HG02938 (cell line): ENCODE measurements around the gene SH3TC1.

Experiments
- ATAC-seq: cut with Tn5 transposase; IDR thresholded peaks from one replicate; pipeline ENCODE4 v1.9.1; 2021; ENCODE audit warnings: mild to moderate bottlenecking, moderate library complexity; ENCODE audit not compliant: unreplicated experiment

Gene SH3TC1

DNA sequence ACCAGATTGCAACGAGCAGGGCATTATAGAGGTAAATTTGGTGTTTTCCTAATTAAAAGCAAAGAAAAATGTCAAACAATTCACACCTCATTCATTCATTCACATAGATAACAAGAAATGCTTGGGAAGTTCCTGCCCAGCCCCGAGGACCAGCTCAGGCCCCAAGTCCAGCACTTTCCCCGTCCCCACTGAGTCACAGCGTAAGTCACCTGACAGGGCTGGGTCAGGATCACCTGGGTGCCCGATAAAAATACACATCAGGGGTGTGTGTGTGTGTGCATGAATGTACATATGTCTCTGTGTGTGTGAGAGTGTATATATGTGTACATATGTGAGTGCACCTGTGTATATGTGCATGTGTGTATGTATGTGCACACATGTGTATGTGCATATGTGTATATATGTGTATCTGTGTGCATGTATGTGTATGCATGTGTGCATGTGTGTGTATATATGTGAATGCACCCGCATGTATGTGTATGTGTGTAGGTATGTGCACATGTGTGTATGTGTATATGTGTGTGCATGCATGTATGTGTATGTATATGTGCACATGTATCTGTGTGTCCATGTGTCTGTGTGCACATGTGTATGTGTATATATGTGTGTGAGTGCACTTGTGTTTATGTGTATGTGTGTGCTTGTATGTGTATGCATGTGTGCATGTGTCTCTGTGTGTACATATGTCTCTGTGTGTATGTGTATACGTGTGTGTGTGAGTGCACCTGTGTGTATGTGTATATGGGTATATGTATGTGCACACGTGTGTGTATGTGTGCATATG, 18.6 kb upstream of the SH3TC1 start:
- ATAC-seq = no peak

DNA sequence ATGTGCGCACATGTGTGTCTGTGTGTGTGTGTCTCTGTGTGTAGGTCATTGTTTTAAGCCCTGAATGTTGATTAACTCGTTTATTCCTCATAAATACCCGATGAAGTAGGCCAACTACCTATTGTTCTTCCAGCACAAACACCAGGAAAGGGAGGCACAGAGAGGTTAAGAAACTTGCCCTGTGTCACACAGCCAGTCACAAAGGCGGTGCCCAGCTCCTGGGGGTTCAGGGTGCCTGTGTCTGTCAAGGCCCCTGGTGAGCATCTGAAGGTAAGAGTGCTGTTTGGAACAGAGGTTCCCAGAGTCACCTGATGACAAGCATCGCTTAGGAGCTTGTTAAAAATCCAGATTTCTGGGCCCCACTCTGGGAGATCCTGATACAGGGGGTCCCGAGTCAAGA, 18.0 kb upstream of the SH3TC1 start:
- ATAC-seq = no peak

DNA sequence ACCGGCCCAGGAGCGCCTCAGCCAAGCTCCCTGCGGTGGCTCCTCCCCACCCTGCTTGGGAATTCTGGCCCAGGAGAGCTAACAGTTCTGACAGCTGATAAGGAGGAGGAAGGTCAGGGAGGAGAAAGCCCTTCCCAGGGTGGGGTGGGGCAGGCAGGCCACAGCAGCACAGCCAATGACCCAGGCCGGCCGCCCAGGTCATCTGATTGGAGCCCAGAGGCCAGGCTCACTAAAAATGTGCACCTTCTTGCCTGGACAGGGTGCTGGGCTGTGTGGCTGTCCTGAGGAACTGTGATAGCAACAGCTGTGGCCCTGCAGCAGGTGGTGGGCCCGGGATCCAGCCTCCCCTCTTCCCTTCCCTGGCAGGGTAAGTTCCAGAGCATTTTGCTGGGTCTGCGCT, 17.2 kb upstream of the SH3TC1 start:
- no peak for ATAC-seq

DNA sequence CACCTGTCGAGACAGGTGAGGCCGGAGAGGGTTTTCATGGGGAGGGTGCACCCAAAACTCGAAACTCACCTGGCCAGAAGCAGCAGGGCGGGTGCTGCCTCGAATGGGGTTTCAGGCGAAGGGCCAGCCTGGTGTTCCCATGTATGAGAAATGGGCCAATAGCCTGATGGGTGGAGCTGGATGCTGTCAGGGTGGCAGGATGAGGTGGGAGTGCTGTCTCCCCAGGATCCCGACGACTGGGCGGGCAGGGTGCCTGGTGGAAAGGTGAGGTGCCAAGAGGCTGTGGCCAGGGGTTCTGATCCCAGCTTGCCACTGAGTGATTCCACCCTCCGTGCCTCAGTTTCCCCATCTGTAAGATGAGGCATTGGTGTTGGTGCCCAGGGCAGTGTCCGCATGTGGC, 16.8 kb upstream of the SH3TC1 start:
- no peak for ATAC-seq

DNA sequence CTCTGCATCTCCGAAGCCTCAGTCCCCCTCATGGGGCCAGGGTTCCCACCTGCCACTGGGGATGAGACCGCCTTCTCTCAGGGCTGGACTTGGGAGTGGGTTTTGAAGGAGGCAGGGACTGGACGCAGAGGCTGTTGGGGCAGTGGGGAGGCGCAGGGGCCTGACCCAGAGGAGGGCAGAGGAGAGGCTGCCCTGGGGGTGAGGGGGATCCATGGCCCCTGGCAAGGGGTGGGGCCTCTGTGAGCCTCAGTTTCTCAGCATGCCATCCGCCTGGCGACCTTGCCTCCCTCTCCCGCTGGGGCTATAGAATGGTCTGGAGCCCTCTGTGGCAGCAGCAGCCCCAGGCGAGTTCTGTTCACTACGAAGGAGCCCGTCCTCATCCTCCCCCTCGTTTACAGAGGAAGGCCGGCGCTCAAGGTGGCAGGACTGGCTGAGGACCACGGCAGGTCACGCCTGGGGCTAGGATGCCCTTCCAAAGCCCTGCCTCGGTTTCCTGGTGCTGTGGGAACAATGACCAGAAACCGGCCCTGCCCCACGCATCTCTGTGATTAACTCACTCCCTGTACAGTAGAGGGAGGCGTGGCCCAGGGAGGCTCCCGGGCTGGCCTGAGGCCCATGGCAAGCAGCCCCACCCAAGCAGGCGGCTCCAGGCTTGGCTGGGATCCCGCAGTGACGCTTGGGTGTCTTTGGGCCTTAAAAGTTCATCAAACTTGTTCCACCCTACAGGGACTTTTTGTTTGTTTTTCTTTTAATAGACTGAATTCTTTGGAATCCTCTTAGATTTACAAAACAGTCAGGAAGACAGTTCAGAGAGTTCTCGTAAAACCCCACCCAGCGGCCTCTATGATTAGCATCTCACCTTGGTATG, 16.0 kb upstream of the SH3TC1 start:
- no peak for ATAC-seq

DNA sequence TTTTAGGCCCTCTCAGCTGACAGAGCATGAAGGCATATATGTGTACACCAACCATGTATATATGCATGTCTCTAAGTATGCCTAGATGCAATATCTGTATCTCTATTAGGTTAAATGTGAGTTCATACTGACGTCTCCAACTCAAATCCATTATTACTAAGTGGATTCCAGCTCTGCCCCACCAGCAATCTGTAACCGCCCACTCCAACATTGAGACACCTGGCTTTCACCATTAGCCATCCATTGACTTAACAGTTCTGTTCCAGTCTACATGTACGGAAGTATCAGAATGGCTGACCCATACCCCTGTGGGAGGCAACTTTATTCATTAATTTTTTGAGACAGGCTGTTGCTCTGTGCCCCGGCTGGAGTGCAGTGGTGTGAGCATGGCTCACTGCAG, 15.0 kb upstream of the SH3TC1 start:
- no peak for ATAC-seq

DNA sequence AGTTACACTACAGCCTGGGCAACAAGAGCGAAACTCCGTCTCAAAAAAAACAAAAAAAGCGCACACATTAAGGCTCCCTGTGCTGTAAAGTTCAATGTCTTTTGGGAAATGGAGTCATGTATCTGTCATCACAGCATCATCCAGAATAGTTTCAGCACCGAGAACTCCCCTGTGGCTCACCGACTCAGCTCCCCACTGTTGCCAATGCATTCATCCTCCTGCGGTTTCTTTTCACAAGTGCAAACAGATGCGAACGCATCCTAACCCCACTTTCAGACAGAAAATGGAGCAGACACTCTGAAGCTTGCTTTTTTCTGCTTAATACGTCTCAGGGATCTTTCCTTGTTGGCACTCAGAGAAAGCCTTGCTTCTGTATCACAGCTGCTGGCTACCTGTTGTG, 13.8 kb upstream of the SH3TC1 start:
- no peak for ATAC-seq

DNA sequence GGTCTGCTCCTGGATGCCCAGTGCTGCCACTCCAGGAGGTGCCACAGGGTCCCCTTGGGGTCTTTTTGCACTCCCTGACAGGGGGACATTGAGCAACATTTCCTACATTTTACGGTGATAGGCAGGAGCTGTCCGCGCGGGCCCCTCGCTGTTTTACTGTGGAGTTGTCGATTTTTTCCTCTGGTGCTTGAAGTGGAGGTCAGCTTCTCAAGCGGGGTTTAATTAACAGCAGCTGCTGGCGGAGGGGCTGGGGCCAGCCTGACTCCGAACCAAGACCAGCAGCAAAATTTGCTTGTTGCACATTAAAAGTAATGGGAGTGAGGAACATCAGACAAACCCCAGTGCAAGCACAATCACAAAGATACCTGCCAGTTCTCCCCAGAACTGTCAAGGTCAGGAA, 13.2 kb upstream of the SH3TC1 start:
- ATAC-seq = no peak

DNA sequence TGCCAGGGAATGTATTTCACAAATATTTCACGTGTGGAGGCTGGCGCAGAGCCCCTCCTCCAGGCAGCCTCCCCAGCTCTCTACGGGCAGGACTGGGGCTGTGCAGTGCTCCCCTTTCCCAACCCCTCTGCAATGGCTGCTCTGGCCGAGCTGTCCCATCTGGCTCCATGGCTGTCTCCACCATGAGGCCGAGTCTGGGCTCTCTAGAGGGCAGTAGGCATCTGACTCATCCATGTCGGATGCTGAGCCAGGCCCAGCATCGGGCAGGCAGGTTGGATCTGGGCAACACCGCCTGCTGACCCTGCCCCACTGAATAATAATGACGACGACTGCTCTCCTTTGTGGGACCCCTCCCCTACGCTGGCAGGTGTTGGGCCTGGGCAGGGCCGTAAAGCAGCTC, 11.0 kb upstream of the SH3TC1 start:
- no peak for ATAC-seq

DNA sequence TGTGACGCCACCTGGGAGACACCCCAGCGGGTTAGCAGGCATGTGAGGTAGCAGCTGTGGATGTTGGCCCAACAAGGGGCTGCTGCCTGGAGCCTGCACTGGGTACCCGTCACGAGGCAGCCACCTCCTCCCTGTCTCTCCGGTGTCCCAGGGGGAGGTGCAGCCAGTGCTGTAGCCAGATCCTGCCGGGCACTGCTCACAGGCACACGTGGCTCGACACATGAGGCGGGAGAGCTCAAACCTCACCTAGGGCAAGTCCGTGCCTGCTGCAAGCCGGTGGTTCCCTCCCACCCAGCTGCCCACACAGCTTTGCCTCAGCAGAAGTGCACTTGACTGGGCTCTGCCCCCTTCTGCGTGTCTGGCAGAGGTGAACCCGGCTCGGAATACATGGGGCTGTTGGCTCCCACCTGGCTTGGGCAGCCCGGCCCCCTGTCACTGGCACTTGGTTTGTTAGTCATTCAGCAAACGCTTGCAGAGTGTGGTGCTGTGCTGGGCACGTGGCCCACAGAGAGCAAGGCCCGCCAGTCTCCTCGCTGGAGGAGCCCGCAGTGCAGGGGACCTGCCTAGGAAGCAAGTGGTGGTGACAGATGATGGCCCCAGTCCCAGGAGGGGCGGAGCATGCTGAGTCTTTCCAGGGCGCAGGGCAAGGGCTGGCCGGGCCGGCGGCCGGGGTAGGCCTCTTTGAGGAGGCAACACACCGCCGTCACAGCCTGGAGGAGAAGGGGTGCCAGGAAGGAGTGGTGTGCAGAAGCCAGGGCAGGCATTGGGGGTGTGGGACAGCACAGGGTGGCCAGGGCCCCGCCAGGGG, 10.1 kb upstream of the SH3TC1 start:
- ATAC-seq = no peak

DNA sequence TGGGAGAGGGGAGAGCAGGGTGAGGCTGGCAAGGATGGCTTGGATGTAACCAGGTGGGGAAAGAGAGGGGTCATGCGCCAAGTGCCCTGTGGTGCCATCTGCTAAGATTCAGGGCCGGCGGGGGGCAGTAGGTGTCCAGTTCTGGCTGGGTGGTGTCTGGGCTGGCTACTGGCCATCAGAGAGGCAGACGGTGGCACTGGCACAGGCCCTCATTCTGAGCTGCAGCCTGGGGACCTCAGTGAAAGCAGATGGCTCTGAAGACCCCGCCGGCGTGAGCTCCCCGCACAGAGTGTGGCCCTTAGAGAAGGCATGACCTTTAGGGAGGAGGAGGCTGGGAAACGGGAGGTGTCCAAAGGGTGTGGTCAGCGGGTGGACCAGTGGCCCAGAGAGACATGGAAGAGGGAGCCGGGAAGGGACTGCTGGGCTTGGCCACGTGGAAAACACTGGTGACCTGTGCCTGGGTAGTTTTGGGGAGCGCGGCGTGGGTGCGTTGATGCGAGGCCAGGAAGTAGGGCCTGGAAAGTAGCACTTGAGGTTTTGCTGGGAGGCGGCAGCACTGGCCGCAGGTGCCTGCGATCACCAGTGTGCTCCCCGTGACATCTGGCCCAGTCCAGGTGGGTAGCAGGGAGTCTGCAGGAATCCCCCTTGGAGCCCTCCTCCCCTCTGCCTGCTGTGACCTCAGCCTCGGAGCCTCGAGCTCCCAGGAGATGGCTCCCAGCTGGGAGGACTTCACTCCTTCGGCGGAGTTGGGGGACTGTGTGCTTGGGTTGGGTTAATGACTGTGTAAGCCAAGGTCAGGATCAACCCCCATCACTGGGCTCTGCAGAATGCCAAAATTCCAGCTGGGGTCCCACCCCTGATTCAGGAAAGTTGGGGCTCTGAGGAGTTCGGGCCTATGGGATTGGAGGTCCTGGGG, 9.3 kb upstream of the SH3TC1 start:
- ATAC-seq = no peak

DNA sequence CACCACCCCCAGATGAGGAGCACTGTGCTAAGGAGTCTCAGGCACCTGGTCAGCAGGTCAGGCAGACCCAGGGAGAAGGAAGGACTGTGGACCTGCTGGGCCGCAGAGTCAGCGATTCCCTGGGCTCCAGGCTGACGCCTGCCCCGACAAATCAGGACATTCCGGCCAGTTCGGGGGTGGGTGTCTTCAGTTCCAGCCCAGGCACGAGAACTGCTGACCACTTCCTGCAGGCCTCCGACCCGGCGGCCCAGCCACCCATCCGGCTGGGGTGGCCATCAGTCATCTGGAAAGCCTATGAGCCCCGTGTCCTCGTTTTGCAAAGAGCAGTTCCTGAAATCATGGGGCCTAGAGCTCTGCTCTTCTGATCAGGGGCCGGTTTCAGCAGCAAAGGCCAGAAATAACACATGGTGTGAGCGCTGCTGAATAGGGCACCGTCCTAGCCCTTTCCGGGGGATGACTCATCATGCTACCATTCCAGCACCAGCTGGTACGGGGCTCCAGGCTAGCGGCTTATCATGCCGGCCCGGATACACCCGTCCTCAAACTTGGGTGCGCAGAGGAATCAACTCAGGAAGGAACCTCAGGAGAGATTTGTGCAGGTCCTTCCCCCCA, 7.8 kb upstream of the SH3TC1 start:
- peak; percentile 37 for ATAC-seq

DNA sequence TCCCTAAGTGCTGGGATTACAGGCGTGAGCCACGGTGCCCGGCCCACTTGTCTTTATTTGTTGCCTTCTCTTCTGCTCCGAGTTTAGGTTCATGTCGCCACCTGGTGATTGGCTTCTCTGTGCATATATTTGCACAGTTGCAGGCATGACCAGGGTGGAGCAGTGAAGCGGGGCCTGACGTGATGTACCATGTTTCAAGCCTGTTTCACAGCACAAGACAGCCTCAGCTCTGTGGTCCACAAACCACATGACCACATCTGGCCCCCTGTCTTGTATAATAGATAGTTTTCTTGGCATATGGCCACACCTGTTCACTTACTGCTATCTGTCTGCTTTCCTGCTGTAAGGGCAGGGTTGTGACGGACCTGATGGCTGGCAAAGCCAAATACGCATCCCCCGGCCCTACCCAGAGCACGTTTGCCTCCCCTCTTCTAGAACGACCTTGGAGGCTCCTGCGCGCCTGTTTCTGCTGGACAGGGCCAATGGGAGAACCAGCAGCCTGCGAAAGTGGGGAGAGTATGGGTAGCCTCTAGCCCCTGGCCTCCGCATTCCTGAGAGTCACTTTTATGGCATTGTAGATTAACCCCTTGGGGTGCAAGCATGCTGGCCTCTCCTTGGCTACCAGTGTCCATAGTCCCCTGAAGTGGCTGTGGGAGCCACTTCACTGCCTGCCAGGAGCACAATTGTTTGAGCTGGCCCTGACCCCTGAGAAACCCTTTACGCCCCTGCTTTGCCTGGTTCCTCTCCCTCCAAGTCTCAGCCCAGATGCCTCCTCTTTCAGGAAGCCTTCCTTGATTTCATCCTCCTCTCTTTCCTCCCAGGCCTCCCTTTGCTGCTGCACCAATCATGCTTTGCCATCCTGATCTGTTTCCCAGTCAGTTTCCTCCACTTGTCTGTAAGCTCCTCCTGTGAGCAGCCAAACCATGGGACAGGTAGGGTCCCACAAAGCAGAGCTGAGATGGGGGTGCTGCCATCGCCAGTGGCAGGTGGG, 6.0 kb upstream of the SH3TC1 start:
- ATAC-seq = peak; percentile 88

DNA sequence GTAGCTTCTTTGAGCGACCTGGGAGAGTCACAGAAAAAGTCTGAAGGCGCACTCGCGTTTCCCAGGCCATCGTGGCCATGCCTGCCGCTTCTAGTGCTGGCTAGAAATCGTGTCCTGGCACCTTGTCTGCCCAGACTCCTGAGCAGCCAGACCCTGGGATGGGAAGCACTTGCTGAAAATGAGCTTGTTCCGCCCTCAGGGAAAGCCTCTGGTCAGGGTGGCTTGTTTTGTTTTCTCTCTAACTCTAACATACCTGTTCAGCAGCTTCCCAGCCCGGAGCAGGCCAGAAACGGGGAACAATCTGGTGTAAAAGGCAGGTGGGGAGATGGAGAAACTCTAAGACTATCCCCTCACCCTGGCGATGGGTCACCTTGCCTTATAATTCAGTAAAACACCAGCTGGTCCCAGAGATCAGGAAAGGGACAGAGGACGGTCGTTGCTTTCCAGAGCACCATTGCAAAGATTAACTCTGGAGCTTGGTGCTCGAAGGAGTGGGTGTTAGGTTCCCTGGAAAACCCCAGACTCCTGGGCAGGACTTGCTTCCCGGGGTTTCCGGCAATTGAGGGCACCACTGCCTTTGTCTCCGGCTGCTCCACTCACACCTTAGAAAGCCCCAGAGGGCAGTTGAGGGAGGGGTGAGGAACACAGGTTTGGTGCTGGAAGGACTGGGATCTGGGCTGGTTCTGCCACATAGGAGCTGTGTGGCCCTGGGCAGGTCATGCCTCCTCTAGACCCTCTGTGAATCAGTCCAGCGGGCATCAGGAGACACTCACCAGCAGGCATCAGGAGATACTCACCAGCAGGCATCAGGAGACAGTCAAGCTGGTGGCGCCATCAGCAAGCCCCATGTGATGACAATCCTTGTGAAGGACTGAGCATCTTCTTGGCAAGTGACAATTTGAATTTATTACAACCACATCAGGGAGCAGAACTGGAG, 4.5 kb upstream of the SH3TC1 start:
- no peak for ATAC-seq

DNA sequence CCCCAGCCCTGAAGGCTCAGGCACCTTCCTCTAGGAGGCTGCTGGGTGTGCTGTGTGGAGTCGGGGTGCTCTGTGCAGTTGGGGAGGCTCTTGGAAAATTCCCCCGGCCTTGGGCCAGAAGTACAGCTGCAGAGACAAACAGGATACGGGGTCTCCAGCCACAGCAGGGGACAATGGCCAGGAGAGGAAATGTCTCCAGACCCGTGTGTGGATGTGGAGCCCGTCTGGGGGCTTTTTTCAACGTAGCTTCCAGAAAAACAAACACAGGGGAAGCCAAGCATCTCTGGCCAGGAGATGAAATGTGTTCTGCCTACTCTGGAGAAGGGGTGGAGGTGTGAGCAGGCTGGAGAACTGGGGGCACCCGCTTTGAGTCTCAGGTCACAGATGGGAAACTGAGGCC, 3.7 kb upstream of the SH3TC1 start:
- no peak for ATAC-seq

DNA sequence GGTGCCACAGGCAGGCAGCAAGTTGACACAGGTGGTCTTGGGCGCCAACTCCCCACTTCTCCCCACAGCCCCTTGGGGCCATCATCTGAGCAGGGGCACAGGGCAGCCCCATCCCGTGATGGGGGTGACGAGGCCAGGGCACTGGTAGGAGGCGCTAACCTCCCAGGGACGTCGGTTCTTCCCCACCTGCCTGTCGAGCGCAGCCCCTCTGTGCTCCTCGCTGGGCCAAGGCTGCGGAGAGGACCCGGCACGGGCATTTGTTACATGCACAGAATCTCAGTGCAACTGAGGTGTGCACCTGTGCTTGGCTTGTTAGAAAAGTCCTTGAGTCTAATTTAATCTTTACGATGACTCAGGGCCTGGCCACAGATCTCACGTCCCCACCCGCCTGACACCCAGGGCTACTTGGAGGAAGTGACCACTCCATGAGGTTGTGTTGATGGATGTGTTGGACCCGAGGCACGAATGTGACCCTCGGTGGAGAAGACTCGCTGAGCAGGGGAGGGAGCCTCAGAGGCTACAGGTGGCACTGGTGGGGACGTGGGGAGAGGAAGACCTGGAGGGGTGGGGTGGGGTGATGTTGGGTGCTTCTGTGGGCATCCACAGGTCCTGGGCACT, 3.1 kb upstream of the SH3TC1 start:
- ATAC-seq = no peak

DNA sequence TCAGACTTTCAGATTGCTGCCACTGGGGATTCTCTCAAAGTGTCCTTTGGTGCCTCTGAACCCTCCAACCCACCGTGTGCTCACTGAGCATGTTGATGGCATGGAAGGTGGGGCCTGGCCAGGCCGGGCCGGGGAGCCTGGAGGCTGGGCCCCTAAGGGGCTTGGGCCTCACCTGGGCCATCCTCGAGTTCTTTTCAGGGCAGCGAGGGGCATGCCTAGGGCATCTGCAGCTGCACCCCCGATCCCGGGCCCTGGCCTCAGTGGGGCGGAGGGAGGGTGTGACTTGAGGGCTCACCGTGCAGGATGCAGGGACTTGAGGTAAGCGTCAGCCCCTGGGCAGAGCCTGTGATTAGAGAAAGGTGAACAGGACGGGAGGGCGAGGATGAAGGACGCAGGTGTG, 1.6 kb upstream of the SH3TC1 start:
- ATAC-seq = no peak
